ENCODE measurements around the gene RASL10B.

- TF ChIP-seq CTCF (IDR thresholded peaks at IDR 0.05) (no peak), POLR2A (IDR thresholded peaks at IDR 0.05) (no peak)
These were observed 21.0 kb downstream of the RASL10B start for GRCh38 chr17:35752471-35752870.

All from thyroid gland (tissue), 4 donors.